Epithelial cell of proximal tubule (primary cell): ENCODE results near the gene ALS2CL. TPM values are rescaled to one million over a fixed set of nuclear protein-coding genes. Genes with fewer than 3 reads are reported as not detected.

Source experiments
- DNase-seq: peaks from one replicate; pipeline ENCODE4 v3.0.0-alpha.2; 2011; ENCODE audit warnings: low read depth
- H3K4me3 ChIP-seq: 2 replicates; pipeline ENCODE4 v1.5.1; 2011; ENCODE audit warnings: low read depth, mild to moderate bottlenecking, low read length
- total RNA-seq: library from RNA; depleted of rRNA; stranded (reverse); fragments of >200 nt; gene quantifications from 2 replicates; pipeline ENCODE4 v1.2.3, GENCODE V29; 2015
- TF ChIP-seq, protein P1 (sequence below): conservative IDR thresholded peaks from 2 replicates; pipeline ENCODE4 v1.5.1; 2012; ENCODE audit warnings: low read depth, mild to moderate bottlenecking, low read length

Gene ALS2CL
- total RNA-seq, 1 donor from 2014 or later = 17.8 TPM

DNA sequence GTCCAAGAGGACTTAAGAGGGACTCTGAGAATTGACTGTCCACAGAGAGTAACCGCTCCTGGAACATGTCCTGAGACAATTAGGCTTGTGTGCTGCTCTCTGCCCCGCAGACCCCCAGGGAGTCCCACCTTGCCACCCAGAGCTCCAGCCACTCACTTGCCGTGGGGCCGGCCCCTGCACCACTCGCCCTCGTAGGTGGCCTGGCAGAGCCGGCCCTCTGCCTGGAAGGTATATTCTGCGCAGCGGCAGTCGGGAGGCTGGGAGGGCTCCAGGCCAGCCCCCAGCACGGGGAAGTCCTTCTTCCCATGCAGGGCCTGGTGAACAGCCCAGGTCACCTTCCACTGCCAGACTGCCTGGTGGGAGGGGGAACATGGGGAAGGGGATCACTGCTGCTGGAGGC is 10.5 kb downstream of the ALS2CL start:
- no peak for DNase-seq
- TF ChIP-seq, protein P1, sequence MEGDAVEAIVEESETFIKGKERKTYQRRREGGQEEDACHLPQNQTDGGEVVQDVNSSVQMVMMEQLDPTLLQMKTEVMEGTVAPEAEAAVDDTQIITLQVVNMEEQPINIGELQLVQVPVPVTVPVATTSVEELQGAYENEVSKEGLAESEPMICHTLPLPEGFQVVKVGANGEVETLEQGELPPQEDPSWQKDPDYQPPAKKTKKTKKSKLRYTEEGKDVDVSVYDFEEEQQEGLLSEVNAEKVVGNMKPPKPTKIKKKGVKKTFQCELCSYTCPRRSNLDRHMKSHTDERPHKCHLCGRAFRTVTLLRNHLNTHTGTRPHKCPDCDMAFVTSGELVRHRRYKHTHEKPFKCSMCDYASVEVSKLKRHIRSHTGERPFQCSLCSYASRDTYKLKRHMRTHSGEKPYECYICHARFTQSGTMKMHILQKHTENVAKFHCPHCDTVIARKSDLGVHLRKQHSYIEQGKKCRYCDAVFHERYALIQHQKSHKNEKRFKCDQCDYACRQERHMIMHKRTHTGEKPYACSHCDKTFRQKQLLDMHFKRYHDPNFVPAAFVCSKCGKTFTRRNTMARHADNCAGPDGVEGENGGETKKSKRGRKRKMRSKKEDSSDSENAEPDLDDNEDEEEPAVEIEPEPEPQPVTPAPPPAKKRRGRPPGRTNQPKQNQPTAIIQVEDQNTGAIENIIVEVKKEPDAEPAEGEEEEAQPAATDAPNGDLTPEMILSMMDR = no peak
- no peak overlapping the region for H3K4me3 ChIP-seq

DNA sequence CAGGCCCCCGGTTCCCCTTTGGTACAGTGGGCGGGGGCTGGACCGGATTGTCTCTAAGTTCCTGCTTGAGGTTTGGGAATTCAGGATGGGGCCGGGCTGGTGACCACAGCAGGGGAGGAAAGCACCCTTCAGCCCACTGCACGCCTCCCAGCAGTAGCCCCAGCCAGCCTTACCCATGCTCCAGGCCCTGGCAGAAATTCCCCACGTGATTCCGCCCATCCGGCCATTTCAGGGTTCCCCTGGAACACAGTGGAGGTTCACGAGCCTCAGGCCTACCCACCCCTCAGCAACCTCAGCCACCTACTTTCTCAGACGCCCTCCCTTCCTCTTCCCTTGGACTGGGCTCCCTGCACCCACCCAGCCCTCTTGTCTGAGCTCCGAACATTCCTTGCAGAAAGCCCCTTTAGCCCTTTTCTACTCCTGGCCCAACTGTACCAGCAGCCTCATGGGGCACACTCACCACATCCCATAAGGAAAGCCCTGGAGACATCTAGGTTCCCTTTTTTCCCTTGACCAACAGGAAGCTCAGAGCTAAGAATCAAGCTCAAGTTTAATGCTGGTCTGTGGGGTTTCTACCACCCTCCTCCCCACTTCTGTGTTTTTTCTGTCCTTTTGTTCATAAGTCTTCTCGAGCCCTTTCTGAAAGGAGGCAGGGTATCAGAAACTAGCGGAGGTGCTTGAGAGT is 11.5 kb downstream of the ALS2CL start:
- TF ChIP-seq, protein P1 = no peak
- no peak for DNase-seq
- H3K4me3 ChIP-seq = no peak overlapping the region

DNA sequence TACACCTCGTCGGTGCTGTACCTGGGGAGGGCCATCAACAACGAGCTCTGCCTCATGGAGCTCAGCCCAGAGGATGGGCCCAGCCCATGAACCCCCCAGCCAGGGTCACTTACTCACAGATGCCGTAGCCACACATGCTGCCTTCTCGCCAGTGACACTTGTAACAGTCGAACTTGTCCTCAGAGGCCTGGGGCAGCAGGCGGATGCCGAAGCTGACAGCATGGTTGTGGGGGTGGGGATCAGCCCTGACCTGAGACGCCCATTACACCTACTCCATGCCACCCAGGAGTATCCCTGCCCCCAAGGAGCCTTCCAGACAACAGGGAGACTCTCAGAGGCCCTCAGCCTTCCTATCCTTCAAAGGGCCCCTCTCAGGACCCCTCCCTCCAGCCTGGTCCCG is 12.1 kb downstream of the ALS2CL start:
- TF ChIP-seq, protein P1 = no peak
- no peak for DNase-seq
- no peak overlapping the region for H3K4me3 ChIP-seq

- no peak overlapping the region for H3K4me3 ChIP-seq
- no peak for DNase-seq
- TF ChIP-seq, protein P1 = no peak
These were observed 13.1 kb downstream of the ALS2CL start for GRCh38 chr3:46680298-46680826.

GRCh38 chr3:46679681-46680080 is 13.8 kb downstream of the ALS2CL start:
- TF ChIP-seq, protein P1 = no peak
- no peak overlapping the region for H3K4me3 ChIP-seq
- DNase-seq = no peak

DNA sequence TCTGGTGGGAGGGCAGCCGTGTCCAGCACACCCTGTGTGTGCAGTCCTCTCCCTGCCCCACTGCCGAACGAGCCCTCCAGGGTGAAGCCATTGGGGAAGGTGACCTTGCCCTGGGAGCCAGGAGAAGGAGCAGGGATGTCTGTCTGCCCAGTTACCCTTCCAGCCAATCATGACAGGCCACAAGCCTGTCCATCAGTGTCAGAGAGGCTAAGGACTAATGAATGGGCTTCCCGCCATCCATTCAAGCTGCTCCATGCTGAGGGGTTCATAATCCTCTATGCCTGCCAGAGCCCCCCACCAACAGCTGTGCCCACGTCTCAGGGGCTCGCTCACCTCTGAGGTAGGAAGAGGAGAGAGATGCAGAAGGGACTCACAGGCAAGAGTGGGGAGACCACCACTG is 15.2 kb downstream of the ALS2CL start:
- no peak overlapping the region for H3K4me3 ChIP-seq
- DNase-seq = no peak
- TF ChIP-seq, protein P1 = no peak

DNA sequence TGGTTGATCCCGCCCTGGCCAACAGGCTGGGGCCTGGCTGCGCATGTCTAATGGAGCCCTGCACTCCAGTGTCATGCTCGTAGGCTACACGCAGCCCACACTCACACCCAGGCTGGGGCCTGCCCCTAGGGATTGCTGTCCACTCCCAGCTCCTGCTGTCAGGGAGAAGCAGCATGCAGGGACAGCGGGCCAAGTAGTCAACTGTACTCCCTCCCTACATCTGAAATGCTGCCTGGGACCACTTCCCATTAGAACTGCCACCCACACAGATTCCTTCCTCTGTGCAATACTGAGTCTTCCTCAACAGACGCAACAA is 16.1 kb downstream of the ALS2CL start:
- TF ChIP-seq, protein P1 = no peak
- no peak overlapping the region for H3K4me3 ChIP-seq
- no peak for DNase-seq
